GM21723 (cell line): ENCODE results near the gene DPF3.

ENCODE experiments used
- ATAC-seq: cut with Tn5 transposase; IDR thresholded peaks from one replicate; pipeline ENCODE4 v1.9.1; 2021; ENCODE audit warnings: mild to moderate bottlenecking, moderate library complexity; ENCODE audit not compliant: unreplicated experiment

The DPF3 gene

DNA sequence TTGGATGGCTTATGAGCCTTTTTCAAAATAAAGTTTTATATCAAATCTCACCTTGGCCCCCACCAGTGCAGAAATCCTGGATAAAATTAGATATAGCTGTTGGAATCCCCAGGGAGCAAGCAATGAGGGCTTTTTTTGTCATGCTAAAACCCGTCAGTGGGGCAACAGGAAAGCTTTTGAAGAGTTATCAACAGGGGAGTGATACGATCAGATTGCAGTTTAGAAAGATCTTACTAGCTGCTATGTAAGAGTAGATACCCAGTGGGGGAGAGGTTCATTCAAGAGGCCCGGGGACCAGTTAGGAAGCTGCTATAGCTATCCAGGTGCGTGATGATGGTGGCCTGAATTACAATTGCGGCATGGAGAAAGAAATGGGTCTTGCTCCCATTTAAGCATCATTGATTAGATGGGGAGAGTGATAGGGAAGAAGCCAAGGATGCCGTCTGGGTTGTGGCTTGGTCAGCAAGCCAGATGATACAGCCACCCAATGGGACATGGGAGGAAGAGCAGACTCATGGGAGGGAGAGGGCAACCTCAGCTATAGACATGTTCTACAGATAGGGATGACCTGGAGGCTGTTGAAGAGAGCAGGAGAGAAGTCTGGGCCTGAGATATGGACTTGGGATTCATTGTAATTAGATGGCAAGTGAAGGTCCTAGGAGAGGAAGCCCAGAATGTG lies 272.4 kb downstream of the DPF3 start:
- ATAC-seq, result no peak

DNA sequence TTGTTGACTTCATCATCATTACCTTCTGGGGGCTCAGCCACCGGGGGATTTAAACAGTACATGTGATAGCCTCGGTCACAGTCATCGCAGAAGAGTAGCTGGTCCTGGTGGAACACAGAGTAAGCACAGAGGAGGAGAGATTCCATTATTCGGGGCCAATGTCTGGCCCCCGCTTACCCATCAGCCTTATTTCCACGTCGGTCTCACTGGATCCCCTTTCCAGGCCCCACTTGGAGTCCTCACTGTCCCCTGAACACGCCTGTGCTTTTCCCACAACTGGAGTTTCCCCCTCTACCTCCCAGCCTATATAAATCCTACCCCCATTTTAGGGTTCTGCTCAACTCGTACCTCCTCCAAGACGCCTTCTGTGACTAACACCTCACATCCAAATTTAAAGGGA lies 274.0 kb downstream of the DPF3 start:
- no peak for ATAC-seq

DNA sequence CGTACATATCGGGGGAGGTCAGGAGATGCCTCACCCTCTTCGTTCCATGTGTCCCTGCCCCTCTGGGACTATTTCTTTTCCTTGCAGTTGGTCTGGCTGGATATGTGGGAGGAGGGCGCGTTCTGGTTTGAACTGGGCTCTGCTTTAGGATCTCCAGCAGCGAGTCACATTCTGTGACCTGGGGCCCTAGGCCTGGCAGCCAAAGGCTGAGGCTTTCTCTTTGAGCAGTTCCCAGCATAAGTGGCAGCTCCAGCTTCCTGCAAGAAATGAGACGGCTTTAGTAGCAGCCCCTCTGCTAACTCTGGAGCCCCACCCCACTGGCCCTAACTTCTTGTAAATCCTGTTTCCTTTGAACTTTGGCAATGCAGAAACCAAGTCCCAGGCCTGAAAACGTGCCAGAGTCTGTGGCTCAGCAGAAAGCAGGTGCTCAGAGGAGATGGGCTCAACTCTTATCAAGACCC lies 274.8 kb downstream of the DPF3 start:
- ATAC-seq, result no peak

DNA sequence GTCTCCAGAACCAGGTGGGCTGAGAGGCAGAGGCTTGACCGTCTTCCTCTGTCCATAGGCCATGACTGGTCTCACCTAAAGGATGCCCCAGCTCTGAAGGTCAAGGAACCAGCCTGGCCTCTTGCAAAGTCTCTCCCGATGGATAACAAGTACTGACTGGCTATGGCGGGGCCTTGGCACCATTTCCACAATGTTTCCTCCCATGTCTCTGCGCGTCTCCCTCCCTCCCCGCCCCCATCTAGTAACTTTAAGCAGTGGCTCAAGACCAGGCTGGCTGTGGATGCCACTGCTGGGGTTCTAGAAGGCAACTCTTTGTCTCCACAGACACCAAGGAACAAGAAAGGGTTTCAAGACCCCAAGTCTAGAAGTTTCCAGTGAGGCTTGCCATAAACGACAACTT lies 275.5 kb downstream of the DPF3 start:
- no peak for ATAC-seq

DNA sequence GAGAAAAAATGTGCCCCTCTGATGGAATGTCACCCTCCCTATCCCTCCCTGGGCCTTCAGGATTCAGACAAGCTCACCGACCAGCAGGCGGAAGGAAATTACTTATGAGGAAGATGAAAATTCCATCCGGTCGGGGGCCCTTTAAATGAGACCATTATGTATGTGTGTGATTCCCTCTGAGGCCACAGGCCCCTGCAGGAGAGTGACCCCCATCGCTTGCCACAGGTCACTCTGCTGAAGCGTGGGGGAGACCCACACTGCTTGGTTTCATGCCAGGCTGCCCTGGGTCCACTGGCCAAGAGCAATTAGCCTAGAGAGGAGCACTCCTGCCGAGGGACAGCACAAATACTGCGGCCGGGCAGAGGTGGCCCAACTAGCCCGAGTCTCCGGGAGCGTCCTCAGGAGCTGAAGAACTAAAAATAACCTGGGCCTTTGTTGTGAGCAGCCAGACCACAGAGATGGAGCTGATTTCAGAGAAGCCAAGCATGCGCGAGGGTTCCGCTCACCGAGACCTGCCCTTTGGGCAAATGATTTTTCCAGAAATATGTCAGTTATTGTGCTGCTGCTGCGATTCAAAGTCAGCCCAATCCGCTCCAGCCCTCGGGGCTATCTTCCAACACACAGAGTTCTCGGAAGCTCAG lies 276.4 kb downstream of the DPF3 start:
- ATAC-seq, result no peak

DNA sequence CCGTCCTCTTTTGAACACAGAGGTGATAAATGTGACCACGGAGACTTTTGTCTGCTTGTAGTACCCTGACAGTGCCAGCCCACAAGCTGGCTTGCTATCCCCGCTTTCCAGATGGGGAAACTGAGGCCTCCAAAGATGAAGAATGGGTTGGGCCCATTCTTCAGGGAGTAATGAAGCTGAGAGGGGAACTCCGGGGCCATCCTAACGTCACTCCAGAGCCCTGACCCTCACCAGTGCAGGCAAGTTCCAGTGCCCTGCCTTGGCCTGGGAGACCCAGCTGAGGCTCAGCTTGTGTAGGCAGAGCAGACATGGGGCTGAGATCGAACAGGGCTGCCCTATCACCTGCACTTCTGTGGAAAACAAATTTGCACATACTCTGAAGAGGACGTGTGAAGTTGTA lies 277.1 kb downstream of the DPF3 start:
- ATAC-seq, result no peak

DNA sequence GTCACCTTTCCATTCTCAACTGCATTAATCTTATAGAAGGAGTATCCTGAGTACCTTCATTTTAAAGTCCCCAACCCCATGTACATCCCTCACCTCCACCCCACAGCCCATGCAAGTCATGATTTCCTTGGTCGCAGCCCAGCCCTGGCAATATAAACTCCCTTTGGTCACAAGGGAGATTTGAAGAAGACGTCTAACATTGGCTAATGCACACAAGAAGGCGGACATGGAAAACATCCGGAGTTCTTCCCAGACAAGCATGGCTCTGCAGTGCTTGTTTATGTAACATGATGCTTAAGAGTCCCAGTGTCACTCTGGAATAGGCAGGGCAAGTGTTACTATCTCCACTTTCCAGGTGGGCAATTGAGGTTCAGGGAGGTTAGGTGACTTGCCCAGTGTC lies 277.6 kb downstream of the DPF3 start:
- no peak for ATAC-seq

DNA sequence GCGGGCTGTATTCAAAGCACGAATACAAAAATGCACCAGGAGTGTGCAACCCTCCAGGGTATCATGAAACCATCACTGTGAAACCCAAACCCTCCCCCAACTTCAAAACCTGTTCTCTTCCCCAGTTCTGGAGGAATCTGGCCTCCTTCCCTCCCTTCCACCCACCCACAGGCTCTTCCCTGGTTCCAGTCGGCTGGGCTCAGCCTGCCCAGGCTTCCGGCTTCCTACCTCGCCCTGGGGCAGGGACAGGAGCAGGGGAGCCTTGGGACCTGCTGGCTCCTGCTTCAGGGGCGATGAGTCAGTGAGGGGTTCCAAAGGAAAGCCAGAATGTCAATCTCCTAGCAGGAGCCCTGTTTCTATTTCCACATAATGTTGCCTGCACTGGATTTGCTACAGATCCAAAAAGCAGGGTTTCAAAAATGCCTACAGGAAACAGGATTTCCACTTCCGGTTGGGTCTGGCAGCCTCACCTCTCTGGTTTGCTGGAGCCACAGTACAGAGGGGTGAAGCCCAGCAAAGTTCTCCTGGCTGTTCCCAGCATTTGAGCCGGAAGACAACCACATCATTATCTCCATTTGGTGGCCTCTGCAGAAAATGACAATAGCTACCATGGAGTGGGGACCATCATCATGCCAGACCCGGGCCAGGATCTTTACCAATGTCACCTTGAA lies 278.3 kb downstream of the DPF3 start:
- no peak for ATAC-seq

DNA sequence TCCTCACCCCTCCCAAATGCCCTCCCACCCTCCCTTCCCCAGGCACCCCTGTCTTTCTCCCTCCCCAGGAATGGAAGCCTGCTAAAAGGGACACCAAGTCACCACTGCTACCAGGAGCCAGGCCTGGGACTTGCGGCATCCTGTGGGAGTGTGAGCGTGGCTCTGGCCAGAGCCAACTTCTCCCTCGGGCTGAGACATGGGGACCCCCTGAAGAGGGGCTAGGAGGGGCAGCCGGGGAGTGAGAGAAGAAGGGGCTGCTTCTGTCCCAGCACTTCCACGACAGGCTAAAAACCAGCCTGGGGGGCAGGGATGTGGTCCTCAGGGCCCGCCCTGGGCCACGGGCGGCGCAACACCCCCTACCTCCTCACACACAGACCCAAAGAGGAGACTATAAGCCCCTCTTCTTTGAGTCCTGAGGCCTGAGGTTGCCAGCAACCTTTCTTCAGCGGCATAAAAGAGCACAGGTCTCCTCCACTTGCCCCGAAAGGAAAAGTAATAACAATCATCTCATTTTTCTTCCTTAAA lies 278.9 kb downstream of the DPF3 start:
- no peak for ATAC-seq

DNA sequence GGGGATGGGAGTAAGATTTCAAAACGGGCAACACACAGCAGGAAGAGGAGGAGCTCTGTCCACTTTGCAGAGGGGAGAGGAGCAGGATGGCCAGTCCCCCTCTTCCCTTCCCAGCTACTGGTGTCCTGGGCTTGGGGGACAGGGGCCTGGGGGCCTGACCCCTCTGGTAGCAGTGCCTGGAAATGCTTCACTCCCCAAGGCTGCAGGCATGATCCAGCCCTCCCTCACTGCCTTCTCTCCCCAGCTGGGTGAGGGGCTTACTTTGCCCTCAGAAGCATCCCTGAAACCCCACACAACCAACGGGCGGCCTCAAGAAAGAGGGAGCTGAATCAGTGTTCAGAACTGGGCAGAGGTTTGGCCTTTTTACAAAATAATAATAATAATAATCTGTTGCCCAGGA lies 279.5 kb downstream of the DPF3 start:
- ATAC-seq, result no peak

DNA sequence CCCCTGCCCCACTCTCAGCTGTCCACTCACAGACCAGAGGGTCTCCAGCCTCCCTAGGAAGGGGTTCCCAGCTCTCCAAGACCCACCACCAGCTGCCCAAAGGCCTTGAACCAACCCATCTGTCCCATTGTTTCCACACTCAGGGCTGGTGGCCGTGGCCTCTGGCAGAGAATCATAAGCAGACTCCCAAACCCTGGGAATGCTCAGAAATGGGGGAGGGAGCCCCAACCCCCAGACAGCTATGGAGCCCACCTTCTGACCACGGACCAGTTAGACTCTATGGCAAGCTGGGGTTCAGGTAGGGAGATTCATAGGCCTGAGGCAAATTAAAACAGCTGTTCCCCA lies 280.0 kb downstream of the DPF3 start:
- no peak for ATAC-seq

DNA sequence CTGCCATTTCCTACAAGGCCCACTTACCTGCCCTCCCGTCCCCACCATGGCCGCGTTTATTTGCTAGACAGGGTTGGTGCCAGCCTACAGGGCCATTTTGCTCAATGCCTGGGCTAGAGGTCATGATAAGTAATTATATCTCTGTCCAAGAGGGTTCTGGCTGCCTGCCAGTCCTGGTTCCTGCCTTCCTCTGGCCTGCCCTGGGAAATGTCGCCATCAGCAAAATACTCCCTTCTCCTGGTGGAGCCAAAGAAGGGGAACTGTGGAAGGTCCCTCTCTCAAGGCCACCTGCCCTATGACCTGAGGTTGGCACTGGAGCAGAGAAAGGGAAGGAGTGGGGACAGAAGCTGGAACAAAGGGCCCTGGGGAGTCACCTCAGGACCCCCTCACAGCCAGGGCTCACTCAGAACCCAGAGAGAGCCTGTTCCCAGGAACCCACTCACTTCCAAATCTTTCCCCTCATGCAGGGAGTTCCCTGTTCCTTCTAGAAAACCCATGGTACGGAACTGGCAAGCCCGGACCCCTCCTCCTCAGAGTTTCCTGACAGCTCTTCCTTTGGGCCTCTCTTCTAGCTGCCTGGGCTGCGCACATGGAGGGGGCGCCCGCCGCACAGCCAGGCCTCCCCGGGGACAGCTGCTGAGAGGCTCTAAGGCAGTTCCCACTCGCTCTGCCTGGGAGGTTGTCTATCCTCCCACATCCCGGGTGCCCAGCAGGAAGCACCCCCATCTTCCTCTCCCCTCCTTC lies 280.5 kb downstream of the DPF3 start:
- no peak for ATAC-seq

DNA sequence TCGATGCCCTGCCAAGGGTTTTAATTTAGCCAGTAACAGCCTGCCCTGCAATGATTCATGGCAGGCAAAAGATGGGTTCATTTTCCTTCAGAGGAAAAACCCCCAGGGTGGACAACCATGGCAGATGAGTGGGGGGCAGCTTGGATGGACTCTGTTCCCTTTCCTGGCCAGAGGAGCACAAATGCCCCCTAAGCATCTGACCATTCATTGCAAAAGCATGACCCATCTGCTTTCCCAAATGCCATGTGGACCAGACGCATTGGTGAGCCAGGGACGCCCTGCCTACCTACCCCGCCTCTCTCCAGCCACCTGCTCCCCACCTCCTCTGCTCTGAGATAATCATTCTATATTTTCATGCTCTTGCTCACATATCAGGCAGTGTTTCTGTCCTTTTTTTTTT lies 281.9 kb downstream of the DPF3 start:
- no peak for ATAC-seq

DNA sequence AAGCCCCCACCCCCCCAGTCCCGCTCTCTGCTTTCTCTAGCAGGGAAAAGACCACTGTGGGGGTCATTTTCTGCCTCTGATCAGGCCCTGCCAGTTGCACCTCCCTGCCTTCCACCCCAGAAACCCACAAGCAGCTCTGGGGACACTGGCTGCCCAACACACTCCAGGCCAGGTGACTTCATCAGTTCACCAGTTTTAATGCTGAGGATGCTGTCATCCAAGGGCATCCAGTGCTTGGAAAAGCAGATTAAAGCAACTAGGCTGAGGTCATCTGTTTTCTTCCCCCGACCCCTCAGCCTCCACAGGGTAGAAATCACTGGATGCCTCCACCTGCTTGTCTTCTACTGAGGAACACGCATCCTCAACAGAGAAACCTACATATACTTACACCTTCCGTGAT lies 282.4 kb downstream of the DPF3 start:
- no peak for ATAC-seq

DNA sequence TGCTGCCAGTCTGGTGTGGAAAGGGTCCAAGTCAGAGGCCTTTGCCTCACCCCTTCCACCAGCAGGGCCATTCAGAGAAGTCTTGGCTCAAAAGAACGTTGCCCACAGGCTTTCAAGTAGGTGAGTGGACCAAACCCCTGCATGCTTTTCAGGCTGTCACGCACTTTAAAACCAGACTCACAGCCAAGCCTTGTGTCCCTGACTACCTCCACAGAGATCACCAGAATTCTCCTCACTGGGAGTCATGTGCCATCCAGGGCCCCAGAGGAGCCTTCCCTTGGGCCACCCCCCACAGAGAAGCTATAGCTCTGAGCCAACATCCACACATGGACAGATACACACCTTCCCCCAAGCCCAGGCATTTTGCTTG lies 283.1 kb downstream of the DPF3 start:
- ATAC-seq, result no peak

DNA sequence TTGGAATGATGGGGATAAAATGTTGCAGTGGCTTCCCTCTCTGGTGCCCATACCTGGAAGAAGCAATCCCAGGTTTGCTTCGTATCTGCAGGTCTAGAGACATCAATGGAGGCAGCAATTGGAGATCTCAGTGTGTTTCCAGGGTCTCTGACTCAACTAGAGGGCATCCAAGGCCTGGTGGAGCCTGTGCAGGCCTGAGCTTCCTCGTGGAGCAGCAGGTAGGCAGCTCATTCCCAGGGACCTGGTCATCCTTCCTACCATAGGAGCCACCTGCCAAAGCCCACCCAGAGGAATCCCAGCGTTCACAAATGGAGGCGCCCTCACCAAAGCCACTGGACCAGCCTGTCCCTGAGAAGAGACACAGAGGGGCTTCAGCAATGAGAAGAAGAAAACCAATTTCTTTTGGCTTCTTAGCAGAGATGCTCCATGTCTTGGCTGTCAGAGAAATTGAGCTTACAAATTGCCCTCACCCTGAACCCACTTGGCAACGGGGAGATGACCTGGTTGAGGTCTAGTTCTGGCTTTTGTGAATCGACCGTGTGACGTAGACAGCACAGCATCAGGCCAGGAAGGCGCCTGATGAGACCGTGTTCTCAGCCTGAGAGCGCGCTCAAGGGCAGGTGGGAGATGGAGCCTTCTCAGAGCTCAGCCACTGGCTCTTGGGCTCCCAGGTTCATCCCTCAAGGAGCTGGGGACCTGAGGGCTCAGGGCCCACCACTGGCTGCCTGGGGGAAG lies 283.6 kb downstream of the DPF3 start:
- ATAC-seq, result no peak

DNA sequence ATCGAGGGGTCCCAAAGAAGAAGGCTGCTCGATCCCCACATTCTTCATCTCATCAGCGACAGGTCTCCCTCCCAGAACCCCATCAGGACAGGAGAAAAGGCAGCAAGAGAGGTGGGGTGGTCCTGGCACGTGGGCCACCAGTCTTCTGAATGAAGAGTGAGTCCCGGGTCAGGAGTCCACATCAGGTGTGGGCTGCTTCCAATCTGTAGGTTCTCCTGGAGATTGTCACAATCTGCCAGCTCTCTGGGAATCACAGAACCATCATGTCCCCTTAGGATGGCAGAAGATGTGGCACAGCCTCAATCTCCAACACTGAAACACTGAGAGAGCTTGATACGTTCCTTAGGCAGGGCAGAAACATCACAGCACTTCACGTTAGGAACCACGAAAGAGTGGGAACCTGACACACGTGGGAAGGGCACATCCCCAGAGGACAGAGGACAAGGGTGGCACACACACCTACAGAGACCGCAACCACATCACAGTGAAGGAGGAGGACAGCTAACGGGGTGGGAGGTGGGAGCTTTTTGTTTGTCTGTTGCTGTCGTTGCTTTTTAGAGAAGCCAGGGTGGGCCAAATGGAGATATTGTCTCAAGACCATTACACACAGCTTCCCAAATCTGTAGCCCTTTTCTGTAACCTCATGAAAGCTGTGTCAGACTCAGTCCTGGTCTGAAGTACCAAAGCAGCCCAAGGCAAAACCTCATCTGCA lies 284.5 kb downstream of the DPF3 start:
- no peak for ATAC-seq

DNA sequence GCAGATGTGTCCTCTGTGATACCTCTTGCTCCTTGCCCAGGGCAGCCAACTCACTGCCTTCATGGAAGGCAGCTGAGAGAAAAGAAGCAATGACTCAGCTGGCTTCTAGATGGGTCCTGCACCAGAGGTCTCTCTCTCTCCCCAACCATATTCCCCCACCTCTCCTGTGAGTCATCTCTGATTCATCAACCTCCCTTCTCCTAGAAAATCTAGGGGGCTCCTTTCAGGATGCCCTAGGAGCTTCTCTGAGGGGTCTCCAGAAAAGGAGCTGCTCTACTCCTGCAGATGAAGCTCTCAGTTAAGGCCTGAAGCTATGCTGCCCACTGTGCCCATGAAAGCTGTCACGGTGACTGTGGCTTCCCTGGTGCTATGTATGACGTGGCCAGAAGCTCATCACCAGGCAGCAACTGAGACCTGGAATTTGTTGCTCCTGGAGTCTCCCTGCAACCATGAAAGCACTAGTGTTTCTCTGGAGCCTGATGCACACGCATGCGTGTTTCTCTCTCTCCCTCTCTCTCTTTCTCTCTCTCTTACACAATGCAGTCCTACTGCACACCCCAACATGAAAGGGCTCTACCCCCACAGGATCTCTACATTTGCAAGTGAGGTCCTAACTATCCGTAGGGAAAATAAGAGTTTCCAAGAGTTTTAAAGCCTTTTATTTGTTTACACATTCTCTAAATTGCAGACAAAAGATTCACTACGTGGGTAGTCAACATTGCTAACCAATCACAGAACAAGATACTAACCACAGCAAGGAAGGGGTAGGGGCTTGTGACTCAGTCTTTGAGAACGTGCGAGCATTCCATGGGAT lies 285.3 kb downstream of the DPF3 start:
- no peak for ATAC-seq

DNA sequence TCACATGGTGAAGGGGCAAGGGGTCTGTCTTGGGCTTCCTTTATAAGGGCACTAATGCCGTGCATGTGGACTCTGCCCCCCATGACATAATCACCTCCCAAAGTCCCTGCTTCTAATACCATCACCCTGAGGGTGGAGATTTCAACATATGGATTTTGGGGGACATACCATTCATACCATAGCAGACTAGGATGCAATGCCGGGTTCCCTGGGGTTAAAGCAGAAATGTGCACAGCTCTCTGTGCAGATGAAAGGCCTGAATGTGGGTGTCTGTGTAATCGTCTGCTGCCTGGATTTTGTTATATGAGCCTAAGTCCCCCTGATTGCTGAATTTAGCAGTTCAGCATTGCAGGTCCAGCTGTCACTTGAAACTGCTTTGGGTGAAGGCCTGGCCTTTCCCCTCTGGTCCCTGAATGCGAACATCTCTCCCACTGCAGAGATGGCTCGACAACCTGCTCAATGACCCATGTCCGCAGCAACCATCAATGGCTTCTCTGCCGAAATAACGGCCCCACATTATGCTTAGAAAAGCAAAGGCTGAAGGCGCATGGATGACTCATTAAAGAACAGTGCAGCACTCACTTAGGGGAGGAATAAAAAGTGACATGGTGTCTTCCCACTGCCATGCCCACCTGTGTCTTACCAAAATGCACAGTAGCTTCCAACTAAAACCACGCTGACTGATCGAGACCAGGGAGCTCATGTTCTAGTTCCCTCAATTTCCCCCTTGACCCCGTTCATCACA lies 286.3 kb downstream of the DPF3 start:
- no peak for ATAC-seq
